GDM1 (cell line): ENCODE data around the gene GBX2.

Experiments used
- DNase-seq: peaks from one replicate; lab custom pipeline; 2025; lab: John Stamatoyannopoulos, UW

Gene GBX2

GRCh38 chr2:236117861-236118269, 50.3 kb downstream of the GBX2 start:
- no peak for DNase-seq

- no peak for DNase-seq
These were observed 50.8 kb downstream of the GBX2 start for GRCh38 chr2:236117401-236117800.
